Left colon (tissue), 2 donors: ENCODE results near the gene FAM151B. TPM values are rescaled to one million over a fixed set of nuclear protein-coding genes. Genes with fewer than 3 reads are reported as not detected.
"Not testable (repeated sequence)": the region's sequence is repeated elsewhere in the genome, so short reads cannot be mapped to it uniquely, and the experiment has no call there.

Experiments used
- ATAC-seq: fragments of 200-7000 bp; cut with Tn5 transposase; one replicate; pipeline ENCODE4 v1.9.1; 2020; ENCODE audit warnings: mild to moderate bottlenecking, moderate library complexity
- DNase-seq, 2 donors: peaks; one replicate each; pipeline ENCODE4 v3.0.0-alpha.2; 2020
- intact Hi-C, 2 donors: fragments of 100-400 bp; cut with DNase I in 1 of 2; cut with micrococcal nuclease in 1 of 2; formaldehyde crosslinking; loops; one replicate each; pipeline versions ENCODE4 v1.11.2 to v1.14.0; 2022; cut with DNase I, micrococcal nuclease
- total RNA-seq, 2 donors: library from RNA; stranded (reverse); fragmentation: NEBNext Ultra II Directional; extraction: Animal tissue kit (Norgen Biotek cat#: 25700); gene quantifications; one replicate each; pipeline ENCODE4 v1.2.1, GENCODE V29; 2021
- donor health status: DM: no; HTN: no; CAD: no.
- donor health status: DM: yes; HTN: yes; CAD: no.

FAM151B gene
- total RNA-seq, 2 donors from 2014 or later, result 1.6 to 1.7 TPM

DNA sequence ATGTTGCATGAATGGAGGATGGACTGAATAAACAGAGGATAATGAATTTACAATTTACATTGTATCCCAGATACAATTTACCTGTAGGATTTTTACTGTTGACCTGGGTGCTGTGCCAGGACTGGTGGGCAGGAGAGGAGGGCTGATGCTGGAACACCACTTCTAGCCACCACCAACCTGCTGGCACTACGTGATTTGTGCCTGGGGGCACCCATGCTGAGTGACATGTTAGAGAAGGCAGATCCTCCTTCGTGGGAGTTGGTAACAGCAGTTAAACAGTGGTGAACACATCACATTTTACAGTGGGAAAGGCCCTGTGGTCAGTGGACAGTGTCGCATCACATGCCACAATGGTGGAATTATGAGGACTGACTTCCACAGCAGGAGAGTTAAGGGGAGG, 85.2 kb downstream of the FAM151B start:
- DNase-seq (no peak), ATAC-seq (no peak)
- intact Hi-C loops, result no loop called here

DNA sequence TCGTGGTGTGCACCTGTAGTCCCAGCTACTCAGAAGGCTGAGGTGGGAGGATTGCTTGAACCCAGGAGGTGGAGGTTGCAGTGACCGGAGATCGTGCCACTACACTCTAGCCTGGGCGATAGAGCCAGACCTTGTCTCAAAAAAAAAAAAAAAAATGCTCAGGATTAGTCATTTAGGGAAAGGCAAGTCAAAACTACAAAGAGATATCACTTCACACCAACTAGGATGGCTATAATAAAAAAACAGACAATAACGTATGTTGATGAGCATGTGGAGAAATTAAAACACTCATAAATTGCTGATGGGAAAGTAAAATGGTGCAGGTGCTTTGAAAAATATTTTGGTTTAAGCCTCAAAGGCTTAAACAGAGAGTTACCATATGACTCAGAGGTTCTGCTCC, 88.5 kb downstream of the FAM151B start:
- intact Hi-C loops, result no loop called here
- no peak for DNase-seq
- no peak for ATAC-seq

DNA sequence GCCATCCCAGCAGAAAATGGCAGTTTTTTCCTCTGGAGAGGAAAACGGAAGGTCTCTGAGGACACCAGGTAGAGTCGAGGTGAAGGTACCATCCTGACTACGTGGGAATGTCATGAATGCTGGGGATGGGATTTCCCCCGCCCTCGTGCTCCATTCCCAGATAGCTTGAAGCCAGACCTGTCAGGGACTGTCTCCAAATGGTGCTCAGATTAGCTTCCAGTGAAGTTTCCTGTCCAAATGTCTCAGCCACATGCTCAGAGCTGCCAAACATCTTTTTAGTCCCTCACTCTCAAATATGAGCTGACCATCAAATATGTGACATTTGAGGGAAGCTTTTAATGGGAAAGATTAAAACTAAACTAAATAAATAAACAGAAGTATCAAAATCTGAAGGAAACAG, 89.8 kb downstream of the FAM151B start:
- DNase-seq (no peak), ATAC-seq (no peak)
- intact Hi-C loops, result no loop called here

DNA sequence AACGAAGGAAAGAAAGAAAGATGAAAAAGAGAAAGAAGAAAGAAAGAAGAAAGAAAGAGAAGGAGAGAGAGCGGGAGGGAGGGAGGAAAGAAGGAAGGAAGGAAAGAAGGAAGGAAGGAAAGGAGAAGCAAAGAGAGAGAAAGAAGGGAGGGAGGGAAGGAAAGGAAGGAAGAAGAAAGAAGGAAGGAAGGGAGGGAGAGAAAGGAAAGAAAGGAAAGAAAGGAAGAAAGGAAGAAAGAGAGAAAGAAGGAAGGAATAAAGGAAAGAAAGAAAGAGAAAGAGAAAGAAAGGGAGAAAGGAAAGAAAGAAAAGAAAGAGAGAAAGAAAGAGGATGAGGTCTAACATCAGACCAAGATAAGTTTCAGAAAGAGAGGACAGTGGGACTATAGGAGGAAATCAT, 91.2 kb downstream of the FAM151B start:
- intact Hi-C loops, result no loop called here
- ATAC-seq (no peak), DNase-seq (no peak)

DNA sequence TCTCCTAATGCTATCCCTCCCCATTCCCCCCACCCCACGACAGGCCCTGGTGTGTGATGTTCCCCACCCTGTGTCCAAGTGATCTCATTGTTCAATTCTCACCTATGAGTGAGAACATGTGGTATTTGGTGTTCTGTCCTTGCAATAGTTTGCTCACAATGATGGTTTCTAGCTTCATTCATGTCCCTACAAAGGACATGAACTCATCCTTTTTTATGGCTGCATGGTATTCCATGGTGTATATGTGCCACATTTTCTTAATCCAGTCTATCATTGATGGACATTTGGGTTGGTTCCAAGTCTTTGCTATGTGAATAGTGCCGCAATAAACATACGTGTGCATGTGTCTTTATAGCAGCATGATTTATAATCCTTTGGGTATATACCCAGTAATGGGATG, 92.4 kb downstream of the FAM151B start:
- ATAC-seq, DNase-seq, intact Hi-C loops: not testable (repeated sequence)

DNA sequence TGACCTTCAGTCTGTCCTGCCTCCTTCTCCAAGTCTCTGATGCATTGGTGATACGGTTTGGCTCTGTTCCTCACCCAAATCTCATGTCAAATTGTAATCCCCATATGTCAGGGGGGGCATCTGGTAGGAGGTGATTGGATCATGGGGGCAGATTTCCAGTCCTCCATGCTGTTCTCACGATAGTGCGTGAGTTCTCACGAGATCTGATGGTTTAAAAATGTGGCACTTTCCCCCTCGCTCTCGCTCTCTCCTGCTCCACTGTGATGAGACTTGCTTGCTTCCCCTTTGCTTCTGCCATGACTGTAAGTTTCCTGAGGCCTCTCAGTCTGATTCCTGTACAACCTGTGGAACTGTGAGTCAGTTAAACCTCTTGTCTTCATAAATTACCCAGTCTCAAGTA, 96.9 kb downstream of the FAM151B start:
- no peak for ATAC-seq
- intact Hi-C loops, result no loop called here
- no peak for DNase-seq

DNA sequence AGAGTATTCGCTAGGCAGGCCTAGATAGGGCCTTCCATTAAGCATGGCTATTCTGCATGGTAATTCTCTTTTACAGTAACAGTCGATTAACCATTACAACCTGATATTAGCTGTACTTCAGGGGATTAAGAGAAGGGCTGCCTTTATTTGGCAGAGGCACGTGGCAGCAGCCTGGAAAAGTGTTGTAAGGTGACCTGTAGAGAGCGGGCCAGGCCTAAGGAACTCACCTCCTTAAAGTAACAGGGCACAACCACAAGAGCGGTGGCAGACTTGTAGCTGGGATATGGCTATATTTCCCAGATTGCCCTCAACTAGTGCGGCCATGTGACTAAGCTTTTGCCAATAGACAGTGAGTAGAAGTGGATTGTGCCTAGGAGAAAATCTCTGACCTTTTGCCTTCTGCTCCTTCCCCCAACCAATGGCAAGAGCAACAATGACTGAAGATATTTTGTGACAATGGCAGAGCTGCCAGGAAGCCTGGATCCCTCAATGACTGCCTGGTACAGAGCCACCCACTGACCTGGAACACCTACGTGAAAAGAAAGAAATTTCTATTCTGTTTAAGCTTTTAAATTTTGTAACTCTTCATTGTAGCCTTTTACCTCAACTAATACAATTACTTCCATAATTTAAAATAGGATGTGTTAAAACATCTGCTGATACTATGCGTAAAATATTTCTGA, 101.1 kb downstream of the FAM151B start:
- ATAC-seq (no peak), DNase-seq (no peak)
- intact Hi-C loops, result no loop called here

DNA sequence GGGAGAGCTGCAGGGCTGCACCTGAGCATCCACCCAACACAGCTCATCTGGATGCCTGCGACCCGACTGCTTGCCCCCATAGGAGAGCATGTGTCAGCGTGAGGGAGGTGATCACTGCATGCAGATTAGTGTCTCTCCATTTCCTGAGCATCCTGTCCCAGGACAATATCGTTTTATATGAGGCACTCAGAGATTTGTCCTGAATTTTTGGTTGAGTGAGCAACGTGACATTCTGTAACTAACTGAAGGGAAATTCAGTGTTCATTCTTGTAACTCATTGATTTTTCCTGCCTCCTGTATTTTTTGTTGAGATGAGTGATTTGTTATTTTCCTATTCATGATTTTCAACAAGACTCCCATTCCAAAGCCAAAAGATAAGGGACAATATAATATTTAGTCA, 102.9 kb downstream of the FAM151B start:
- intact Hi-C loops, result no loop called here

DNA sequence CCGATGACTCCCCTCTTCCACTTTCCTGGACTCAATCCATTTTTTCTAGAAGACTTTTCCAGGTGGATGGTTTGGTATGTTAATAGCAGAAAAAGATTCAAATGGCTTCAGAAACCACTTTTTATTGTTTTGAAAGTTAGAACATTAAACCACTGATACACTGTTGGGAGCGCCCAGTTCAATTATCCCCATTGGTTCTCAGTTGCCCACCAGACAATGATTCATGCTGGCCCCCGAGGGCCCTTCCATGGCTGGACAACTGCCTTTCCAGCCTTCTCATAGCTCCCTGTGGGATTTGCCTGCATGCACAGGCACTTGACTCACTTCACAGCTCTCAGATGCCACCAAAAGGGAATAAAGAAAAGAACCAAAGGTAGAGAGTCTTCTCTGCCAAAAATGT, 103.5 kb downstream of the FAM151B start:
- intact Hi-C loops, result no loop called here
- DNase-seq (no peak), ATAC-seq (no peak)

More for the DNA sequence above, 102.9 kb downstream of the FAM151B start:
- DNase-seq (no peak), ATAC-seq (no peak)

DNA sequence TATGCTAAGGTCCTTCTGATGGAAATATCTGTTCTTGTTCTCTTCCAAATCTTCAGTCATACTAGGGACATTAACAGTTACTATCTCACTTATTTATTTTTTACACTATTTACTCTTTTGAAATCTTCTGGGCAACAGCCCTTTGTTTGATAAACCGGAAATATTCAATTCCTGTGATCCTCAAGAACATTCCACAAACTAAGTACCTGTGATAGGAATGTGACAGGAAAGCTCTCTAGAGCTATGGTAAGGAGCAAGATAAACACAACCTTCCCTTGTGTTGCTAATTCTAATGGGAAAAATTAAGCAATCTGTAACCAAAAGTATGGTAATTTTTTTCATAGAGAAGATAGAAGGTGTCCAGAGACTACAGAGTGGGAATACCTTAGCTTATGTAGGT, 104.2 kb downstream of the FAM151B start:
- intact Hi-C loops, result no loop called here
- DNase-seq, result no peak
- ATAC-seq, result no peak

Other genes starting within 250 kb of the FAM151B start
- gene SERINC5, start 232.1 kb upstream of the FAM151B start, total RNA-seq, result 100 to 1,000 TPM; 147 to 152 TPM
- not detected for gene SPZ1, start 168.1 kb upstream of the FAM151B start, total RNA-seq
- 10 to 100 TPM; 29.1 to 39.8 TPM for gene ZFYVE16, start 80.0 kb upstream of the FAM151B start, total RNA-seq
- gene ANKRD34B, start 82.2 kb downstream of the FAM151B start, total RNA-seq, result not detected
- 10 to 100 TPM; 16.2 to 18.6 TPM for gene MSH3, start 166.6 kb downstream of the FAM151B start, total RNA-seq
- 10 to 100 TPM; 16.8 to 29.2 TPM for gene DHFR, start 166.9 kb downstream of the FAM151B start, total RNA-seq